Psoas muscle (tissue), 8 donors: ENCODE data around the gene PLEKHG2. TPM values are rescaled to one million over a fixed set of nuclear protein-coding genes. Genes with fewer than 3 reads are reported as not detected.

Experiments used
- ATAC-seq, 4 donors: fragments of 200-7000 bp; cut with Tn5 transposase; one replicate each; pipeline ENCODE4 v1.9.1; 2020; ENCODE audit warnings: moderate library complexity in 3 of 4, mild to moderate bottlenecking in 2 of 4
- DNase-seq, 2 donors: peaks; one replicate each; pipeline ENCODE4 v3.0.0-alpha.2; 2020
- H3K27ac ChIP-seq: fragments of 200-600 bp; one replicate; pipeline ENCODE4 v1.8.0; 2022
- H3K27me3 ChIP-seq, 3 donors: fragments of 200-600 bp in 1 of 3; one replicate each; pipeline versions ENCODE4 v1.6.1 to v1.8.0; 2013 to 2022; ENCODE audit warnings: low read length in 2 of 3, mild to moderate bottlenecking in 2 of 3, moderate library complexity in 1 of 3; ENCODE audit not compliant: insufficient read depth in 3 of 3
- H3K36me3 ChIP-seq, 2 donors: fragments of 200-600 bp in 1 of 2; one replicate each; pipeline versions ENCODE4 v1.6.1 to v1.8.0; 2013 to 2022; ENCODE audit warnings: low read depth in 1 of 2, mild to moderate bottlenecking in 1 of 2, moderate library complexity in 1 of 2; ENCODE audit not compliant: insufficient read depth in 1 of 2
- H3K4me1 ChIP-seq: fragments of 200-600 bp; one replicate; pipeline ENCODE4 v1.8.0; 2022
- H3K4me3 ChIP-seq: fragments of 200-600 bp; one replicate; pipeline ENCODE4 v1.8.0; 2022; ENCODE audit warnings: mild to moderate bottlenecking
- H3K9me3 ChIP-seq: fragments of 200-600 bp; one replicate; pipeline ENCODE4 v1.8.0; 2022
- WGBS, 3 donors: extraction: QIAGEN DNeasy Blood & Tissue Kit; methylation state at CpG; one replicate each; pipeline versions ENCODE4 v1.1.6 to v1.1.7; 2013; 5-methylcytosine and 5-hydroxymethylcytosine counted together
- intact Hi-C, 2 donors: fragments of 100-400 bp; cut with DNase I; formaldehyde crosslinking; loops; one replicate each; pipeline versions ENCODE4 v1.11.0 to v1.14.2; 2022
- polyA plus RNA-seq, 3 donors: library from polyadenylated mRNA; stranded (reverse); fragments of 200-250 nt; gene quantifications; one replicate each; pipeline ENCODE4 v1.2.3, GENCODE V29; 2013
- total RNA-seq, 4 donors: library from RNA; stranded (reverse); fragmentation: NEBNext Ultra II Directional in 2 of 4; extraction: Animal tissue kit (Norgen Biotek cat#: 25700) in 2 of 4; gene quantifications; one replicate each; pipeline versions ENCODE4 v1.2.1 to v1.2.4, GENCODE V29; 2021 to 2023
- TF ChIP-seq, protein P1 (sequence below): fragments of 200-600 bp; IDR thresholded peaks from one replicate; pipeline ENCODE4 v1.8.0; 2022; ENCODE audit warnings: antibody characterized with exemption
- donor health status: healthy with polysubstance abuse.
- donor health status: DM: no; HTN: no; CAD: no; lungs with moderate emphysema.
- donor health status: Bipolar disorder and iron deficiency.
- donor health status: healthy.
- donor health status: DM: yes; HTN: yes; CAD: no.
- donor health status: DM: no; HTN: no; CAD: no.
- donor health status: DM: no; HTN: no; CAD: no.
- donor health status: DM: yes; HTN: yes; CAD: no.

PLEKHG2 gene
- total and polyA plus RNA-seq, 7 donors, result 2.4 to 8.0 (median 6.8) TPM

- WGBS, 3 donors, result 1 to 2% (median 2%) methylated on average over 51 to 59 of the region's 59 CpGs
- DNase-seq, result peak; percentile 97
- TF ChIP-seq, protein P1, sequence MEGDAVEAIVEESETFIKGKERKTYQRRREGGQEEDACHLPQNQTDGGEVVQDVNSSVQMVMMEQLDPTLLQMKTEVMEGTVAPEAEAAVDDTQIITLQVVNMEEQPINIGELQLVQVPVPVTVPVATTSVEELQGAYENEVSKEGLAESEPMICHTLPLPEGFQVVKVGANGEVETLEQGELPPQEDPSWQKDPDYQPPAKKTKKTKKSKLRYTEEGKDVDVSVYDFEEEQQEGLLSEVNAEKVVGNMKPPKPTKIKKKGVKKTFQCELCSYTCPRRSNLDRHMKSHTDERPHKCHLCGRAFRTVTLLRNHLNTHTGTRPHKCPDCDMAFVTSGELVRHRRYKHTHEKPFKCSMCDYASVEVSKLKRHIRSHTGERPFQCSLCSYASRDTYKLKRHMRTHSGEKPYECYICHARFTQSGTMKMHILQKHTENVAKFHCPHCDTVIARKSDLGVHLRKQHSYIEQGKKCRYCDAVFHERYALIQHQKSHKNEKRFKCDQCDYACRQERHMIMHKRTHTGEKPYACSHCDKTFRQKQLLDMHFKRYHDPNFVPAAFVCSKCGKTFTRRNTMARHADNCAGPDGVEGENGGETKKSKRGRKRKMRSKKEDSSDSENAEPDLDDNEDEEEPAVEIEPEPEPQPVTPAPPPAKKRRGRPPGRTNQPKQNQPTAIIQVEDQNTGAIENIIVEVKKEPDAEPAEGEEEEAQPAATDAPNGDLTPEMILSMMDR, result no peak
- ATAC-seq, result peak; percentile 52 to 61 (median 56)
- peaks cover 0 to 4% of the 10 kb centered on the region in 2 donors for H3K36me3 ChIP-seq
- H3K4me1 ChIP-seq, result peaks cover 33% of the 10 kb centered on the region
- H3K27me3 ChIP-seq, result no peaks in the 10 kb centered on the region
- intact Hi-C loops, result no loop called here
- peak overlapping the region; percentile 71 for H3K4me3 ChIP-seq
- peak overlapping the region; percentile 96 for H3K27ac ChIP-seq
- H3K9me3 ChIP-seq, result no peaks in the 10 kb centered on the region
These were observed 9.8 kb upstream of the PLEKHG2 start for GRCh38 chr19:39402346-39403300.

DNA sequence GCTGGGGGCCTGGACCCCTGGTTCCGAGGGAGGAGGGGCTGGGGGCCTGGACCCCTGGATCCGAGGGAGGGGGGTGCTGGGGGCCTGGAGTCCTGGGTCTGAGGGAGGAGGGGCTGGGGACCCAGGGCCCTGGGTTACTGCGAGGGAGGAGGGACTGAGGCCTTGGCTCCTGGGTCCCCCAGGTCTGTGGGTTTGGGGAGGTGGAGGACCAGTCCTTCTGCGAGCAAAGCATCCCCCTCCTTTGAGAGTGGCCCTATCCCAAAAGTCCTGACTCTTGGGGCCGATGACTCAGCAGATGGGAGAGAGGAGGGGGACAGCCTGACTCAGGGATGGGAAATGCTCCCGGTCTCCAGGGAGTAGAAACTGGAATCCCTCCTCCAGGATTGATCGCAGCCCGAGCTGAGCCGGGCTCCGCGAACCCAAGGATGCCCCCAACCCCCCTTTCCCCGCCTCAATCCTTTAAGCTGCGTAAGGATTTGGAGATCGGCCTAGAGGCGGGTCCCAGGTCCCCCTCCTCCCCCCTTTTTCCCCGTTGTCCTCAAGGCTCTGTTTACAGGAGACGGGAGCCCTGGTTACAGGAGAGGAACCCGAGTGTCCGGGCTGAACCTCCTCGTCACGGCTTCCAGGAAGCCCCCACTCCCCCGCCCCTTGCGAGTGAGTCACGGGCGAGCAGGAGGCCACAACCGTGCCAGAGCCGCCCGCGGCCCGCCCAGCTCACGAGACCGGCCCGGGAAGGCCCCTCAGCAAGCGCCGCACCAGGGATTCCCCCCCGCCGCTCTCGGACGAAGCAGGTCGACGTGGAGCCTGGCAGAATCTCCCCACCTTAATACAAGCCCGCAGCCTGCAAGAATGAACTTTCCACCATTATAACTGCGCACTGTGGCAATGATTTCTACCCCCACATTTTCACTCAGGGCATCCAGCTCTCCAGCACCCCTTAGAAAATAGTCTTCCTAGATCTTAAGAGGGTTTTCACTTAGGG lies 8.8 kb upstream of the PLEKHG2 start:
- TF ChIP-seq, protein P1, result no peak
- H3K4me3 ChIP-seq, result peak overlapping the region; percentile 71
- no peaks in the 10 kb centered on the region for H3K27me3 ChIP-seq
- H3K4me1 ChIP-seq, result peaks cover 23% of the 10 kb centered on the region
- ATAC-seq (peak; percentile 61 to 69 (median 65)), DNase-seq (peak; percentile 100)
- peaks cover 0 to 14% of the 10 kb centered on the region in 2 donors for H3K36me3 ChIP-seq
- intact Hi-C loops, result no loop called here
- 1 to 3% (median 2%) methylated on average over 34 to 43 of the region's 43 CpGs for WGBS, 3 donors
- H3K27ac ChIP-seq, result peak overlapping the region; percentile 96
- no peaks in the 10 kb centered on the region for H3K9me3 ChIP-seq

DNA sequence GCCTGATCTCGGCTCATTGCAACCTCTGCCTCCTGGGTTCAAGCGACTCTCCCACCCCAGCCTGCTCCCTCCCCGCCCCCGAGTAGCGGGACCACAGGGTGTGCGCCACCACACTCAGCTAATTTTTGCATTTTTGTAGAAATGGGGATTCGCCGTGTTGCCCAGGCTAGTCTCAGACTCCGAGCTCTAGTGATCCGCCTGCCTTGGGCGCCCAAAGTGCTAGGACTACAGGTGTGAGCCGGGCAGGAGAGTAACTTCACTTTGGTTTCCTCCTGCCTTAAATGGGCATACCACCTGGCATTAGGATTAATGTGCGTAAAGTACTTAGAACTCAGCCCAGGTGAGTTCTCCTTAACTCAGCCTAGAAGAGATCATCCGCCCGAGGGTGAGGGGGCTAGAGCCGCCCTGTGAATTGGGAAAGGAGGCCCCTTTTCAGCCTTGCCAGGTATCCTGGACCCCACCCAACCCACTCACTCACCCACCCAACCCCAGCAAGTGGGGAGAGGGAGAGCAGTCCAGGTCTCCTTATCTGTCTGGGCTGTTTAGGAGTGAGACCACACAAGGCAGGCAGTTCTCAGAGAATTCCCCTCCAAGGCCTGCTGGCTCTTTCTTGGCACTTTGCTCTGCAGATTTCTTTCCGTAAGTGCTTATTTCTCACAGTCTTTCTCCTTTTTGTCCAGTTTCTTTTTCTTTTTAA lies 7.1 kb upstream of the PLEKHG2 start:
- DNase-seq (no peak), ATAC-seq (no peak)
- intact Hi-C loops, result no loop called here
- Histone ChIP-seq H3K9me3 (no peaks in the 10 kb centered on the region), H3K27ac (peak overlapping the region; percentile 96), H3K36me3 (peaks cover 0 to 17% of the 10 kb centered on the region in 2 donors), H3K4me3 (peak overlapping the region; percentile 97), H3K27me3 (no peaks in the 10 kb centered on the region), H3K4me1 (peaks cover 20% of the 10 kb centered on the region)
- TF ChIP-seq, protein P1, result no peak
- 89 to 93% (median 91%) methylated on average over 17 of the region's 17 CpGs for WGBS, 3 donors

- Histone ChIP-seq H3K4me3 (peak overlapping the region; percentile 97), H3K36me3 (peaks cover 0 to 17% of the 10 kb centered on the region in 2 donors), H3K27ac (peak overlapping the region; percentile 96), H3K4me1 (peaks cover 27% of the 10 kb centered on the region), H3K9me3 (no peaks in the 10 kb centered on the region), H3K27me3 (no peaks in the 10 kb centered on the region)
- TF ChIP-seq, protein P1, result no peak
- 16 to 22% (median 17%) methylated on average over 22 of the region's 22 CpGs for WGBS, 3 donors
- ATAC-seq (peak in 2 of 4 donors; percentile 0), DNase-seq (peak in 1 of 2 donors; percentile 91)
- intact Hi-C loops, result no loop called here
These were observed 6.4 kb upstream of the PLEKHG2 start for GRCh38 chr19:39405958-39406655.
